HG03558 (cell line): ENCODE measurements around the gene INO80B.
"Not testable (repeated sequence)": the region's sequence is repeated elsewhere in the genome, so short reads cannot be mapped to it uniquely, and the experiment has no call there.

ENCODE experiments used
- ATAC-seq: cut with Tn5 transposase; IDR thresholded peaks from one replicate; pipeline ENCODE4 v1.9.1; 2021; ENCODE audit warnings: moderate number of reproducible peaks; ENCODE audit not compliant: unreplicated experiment; ENCODE audit errors: extremely low read depth

Gene INO80B

GRCh38 chr2:74472086-74472944, 17.4 kb downstream of the INO80B start, which contains the start of gene MRPL53:
Gene MRPL53 (minus strand): TSS chr2:74472680. CDS start chr2:74472660, 20 bp downstream.
- ATAC-seq: peak; percentile 57

DNA sequence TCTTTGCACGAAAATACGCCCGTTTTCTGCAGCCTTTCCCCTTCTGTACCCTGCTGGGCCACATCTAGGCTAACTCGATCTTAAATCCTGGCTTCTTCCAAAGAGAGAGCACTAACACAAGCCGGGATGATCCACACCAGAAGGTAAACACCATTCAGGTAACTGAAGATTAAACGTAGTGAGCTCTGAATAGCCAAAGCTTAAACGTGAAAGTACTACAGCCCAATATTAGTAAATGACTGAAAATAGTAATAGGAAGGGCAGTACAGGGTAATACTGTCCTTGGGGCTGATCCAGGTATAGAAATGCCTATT, 18.0 kb downstream of the INO80B start:
- no peak for ATAC-seq

GRCh38 chr2:74474481-74474880, 19.6 kb downstream of the INO80B start:
- no peak for ATAC-seq

GRCh38 chr2:74474899-74475298, 20.0 kb downstream of the INO80B start:
- ATAC-seq: no peak

- ATAC-seq: no peak
Observed at GRCh38 chr2:74481431-74481830, 26.5 kb downstream of the INO80B start.

DNA sequence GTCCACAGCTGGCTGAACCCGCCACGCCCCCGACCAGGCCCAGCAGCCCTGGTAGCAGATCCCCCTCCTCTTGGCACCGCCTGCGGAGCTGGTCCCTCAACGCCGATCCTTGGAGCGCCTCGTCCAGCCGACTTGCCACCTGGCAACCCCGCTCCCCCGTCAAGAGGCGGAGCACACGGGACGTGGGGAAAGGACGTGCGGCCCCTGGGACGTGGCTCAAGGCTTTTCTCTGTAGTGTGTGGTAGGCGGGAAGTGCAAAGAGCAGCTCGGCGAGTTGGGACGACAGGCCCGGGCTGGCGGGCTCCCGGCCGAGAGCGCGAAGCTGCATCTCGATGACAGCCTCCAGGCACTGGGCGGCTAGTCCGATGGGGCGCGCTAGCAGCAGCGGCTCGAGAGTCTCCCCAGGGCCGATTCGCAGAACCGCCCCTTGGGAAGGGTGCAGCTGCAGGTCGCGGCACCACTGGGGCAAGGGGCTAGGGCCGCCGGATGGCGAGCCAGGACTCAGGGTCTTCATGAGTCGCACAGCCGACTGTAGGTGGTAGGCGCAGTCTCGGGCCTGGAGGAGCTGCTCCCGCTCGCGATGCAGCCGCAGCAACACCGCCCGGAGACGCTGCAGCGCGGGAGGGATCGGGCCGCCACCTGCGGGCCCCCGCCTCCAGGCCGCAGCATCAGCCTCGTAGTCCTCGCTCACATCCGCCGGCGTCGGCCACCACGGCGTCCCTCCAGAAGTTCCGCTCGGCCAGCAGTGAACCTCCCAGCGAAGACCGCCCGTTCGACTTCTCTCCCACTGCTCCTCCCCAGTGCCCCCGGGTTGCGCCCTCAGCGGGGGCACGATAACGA, 27.3 kb downstream of the INO80B start:
- peak; percentile 23 for ATAC-seq

DNA sequence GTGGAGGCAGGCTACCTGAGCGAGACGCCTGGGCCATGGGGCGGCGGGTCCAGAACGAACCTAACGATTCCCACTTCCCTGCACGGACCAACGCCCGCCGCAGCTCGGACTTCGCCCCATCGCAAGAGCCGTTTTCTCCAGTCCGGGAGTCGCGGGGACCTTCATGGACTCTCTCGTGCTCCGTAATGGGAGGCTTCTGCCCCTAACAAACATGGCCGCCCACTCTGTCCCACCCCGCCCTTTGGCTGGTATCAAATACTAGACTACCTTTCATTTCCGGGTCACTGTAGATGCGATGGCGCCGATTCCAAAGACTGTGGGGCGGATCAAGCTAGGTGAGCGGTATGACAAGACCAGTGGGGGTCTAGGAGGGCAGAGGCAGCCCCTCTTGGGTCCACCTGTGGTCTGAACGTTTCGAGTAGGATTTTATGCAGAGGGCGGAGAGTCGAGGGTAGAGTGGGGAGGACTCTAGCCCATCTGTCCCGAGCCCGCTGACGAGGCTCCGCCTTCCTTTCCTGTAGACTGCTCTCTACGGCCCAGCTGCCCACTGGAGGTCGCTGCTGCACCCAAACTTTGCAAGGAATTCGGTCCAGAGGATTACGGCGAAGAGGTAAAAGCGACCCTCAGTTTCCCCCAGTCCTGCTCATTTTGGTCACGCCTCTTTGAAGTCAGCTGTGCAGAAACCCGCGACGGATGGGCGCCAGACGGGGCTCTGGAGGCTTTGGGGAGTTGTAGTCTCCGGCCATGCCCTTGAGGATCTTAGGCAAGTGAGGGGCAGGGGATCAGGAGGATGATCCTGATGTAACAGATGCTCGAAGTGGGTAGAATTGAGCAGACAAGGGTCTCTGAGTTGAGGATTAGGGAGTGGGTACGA, 28.2 kb downstream of the INO80B start, which contains the start of the genes CCDC142 and TTC31:
Gene CCDC142 (minus strand): TSS at position 198 of the 874 bp plus-strand sequence. CDS start 161 bp downstream, at position 37.
Gene TTC31 (plus strand): TSS at position 281 of the 874 bp plus-strand sequence. CDS start 15 bp downstream, at position 296.
- ATAC-seq: peak; percentile 56

DNA sequence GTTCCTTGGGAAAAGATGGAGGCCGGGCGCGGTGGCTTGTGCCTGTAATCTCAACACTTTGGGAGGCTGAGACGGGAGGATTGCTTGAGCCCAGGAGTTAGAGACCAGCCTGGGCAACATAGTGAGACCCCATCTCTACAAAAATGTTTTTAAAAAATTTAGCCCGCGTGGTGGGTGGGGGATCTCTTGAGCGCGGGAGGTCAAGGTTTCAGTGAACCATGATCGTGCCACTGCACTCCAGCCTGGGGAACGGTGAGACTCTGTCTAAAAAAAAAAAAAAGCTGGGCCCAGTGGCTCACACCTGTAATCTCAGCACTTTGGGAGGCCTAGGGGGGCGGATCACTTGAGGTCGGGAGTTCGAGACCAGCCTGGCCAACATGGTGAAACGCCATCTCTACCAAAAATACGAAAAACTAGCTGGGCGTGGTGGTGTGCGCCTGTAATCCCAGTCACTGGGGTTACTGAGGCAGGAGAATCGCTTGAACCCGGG, 28.8 kb downstream of the INO80B start:
- ATAC-seq: not testable (repeated sequence)

GRCh38 chr2:74486141-74486540, 31.3 kb downstream of the INO80B start:
- no peak for ATAC-seq

GRCh38 chr2:74488643-74489481, 34.0 kb downstream of the INO80B start:
- no peak for ATAC-seq

DNA sequence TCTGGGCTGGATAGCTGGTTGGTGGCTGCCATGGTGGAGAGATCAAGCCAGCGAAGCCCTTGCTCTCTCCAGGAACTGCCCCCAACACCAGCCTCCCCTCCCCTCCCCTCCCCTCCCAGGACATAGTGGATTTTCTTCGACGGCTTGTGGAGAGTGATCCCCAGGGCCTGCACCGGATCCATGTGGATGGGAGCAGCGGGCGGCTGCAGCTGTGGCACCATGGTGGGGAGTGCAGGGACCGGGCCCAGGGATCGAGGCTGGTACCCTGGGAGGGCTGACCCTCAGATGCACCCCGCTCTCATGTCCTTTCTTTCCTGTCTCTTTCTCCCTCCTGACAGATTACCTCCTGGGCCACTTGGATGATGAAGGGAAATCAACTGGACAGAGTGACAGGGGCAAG, 35.0 kb downstream of the INO80B start:
- no peak for ATAC-seq

DNA sequence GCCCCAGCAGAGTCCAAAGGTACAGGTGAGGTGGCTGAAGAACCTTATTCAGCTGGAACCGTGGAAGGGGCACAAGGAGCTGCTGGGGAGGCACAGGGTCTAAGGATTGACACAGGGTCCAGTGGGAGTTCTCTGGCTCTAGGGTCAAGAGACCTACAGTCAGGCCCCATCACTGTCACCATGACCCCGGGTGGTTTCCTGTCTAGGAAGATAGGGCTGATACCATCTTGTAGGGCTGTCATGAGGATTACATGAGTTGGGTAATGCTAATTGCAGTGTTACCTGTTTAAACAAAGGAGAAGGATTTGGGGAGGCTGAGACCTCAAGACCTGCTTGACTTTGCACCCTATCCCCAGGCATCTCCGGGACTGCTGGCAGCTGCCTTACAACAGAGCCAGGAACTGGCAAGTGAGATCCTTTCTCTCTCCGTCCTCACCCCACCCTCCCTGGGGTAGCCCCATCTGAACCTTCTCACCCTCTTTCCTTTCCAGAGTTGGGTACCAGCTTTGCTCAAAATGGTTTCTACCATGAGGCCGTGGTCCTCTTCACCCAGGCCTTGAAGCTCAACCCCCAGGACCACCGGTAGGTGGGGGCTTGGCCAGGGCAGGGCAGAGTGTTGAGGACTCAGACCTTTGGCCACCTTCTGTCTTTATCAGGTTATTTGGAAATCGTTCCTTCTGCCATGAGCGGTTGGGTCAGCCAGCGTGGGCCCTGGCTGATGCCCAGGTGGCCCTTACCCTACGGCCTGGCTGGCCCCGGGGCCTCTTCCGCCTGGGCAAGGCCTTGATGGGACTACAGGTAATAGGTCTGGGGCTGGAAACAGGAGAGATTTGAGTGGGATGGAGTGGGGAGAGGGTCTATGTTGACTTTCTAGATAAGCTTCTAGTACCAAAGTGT, 37.0 kb downstream of the INO80B start:
- ATAC-seq: no peak

DNA sequence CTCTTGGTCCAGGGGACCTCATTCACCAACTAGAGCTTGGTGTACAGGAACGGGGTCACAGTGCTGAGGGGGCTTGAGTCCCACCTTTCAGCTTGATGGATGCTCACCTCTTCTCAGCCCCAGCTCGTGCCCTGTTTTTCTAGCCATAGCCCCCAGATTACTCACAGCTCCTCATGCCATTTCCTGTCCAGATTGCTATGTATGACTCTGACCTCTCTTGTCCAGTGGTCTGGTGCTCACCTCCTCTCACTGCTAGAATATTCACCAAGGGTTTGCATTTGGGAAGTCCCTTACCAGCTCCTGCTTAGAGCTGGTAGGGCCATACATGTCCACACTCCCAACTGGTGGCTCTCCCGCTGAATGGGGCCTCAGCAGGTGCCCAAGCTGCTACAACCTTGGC, 38.7 kb downstream of the INO80B start:
- no peak for ATAC-seq

GRCh38 chr2:74495440-74495839, 40.6 kb downstream of the INO80B start:
- ATAC-seq: no peak

GRCh38 chr2:74496997-74497776, 42.3 kb downstream of the INO80B start:
- no peak for ATAC-seq

- ATAC-seq: no peak
Observed at GRCh38 chr2:74497777-74498499, 43.1 kb downstream of the INO80B start.
